Stimulated activated CD4-positive, alpha-beta T cell treated with anti-CD3 and anti-CD28 coated beads, Interleukin-1b, Interleukin-23, amount 100 ng/mL, for 48 hours (primary cell): ENCODE measurements around the gene C3orf62.

Experiments
- DNase-seq: peaks from one replicate; pipeline ENCODE4 v3.0.0-alpha.2; 2020

C3orf62 gene

DNA sequence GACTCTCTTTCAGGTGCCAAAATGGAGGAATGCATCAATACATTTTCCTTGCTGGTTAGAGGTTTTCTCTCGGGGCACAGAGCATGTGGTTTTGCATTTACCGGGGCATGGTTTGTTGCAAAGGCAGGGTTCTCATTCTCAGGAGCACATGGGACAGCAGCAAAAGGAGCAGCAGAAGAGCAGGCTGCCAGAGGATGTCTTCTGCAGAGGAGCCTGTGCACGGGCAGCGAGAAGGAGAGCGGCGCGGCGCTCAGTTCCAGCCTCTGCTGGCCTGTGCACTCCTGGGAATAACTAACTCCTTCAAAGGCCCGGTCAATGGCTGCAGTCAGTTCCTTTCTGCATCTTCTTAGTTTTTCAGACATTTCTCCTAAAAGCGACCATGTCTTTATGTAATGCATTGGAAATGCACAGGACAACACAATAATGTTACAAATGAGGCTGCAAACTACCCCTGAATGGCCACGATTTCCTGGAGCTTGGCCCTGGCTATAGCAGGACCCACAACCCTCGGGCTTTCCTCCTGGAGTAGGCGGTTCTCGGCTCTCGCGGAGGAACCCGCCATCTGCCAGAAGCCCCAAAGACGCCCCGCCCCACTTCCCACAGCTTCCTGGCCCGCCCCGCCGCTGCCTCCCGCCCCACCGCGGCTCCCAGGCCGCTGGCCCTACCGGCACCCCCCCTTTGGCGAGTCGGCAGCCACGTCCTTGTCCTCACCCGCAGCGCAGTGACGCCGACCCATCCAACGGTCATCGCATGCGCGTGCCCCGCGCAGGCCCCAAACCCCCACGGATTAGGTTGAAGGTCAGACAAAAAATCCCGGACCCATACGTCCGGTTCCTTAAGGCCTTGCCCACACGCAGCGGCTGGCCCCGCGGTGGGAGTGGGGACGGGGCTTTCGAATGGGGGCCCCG lies at the start of gene C3orf62:
Gene C3orf62, minus strand, starts transcription at position 758 of the 908 bp plus-strand sequence. Its CDS starts 360 bp downstream, at position 398.
- peak; percentile 78 for DNase-seq

DNA sequence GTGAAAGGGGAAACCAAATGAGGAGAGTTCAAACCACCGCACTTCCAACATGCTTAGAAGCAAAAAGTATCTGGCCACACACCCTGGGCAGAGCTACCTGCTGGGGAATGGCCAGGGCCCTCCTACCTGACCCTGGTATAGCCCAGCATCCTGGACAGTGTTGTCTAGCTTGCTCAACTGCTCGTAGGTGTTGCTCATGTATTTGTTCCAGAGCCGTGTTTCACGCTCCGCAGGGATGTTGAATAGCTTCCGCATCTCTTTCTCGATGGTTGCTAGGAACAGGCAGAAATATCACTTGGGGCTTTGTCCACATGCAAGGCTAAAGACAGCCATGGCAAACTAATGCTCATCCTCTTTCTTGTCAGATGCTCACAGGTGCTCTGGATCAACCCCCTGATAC lies 47.7 kb upstream of the C3orf62 start:
- no peak for DNase-seq

DNA sequence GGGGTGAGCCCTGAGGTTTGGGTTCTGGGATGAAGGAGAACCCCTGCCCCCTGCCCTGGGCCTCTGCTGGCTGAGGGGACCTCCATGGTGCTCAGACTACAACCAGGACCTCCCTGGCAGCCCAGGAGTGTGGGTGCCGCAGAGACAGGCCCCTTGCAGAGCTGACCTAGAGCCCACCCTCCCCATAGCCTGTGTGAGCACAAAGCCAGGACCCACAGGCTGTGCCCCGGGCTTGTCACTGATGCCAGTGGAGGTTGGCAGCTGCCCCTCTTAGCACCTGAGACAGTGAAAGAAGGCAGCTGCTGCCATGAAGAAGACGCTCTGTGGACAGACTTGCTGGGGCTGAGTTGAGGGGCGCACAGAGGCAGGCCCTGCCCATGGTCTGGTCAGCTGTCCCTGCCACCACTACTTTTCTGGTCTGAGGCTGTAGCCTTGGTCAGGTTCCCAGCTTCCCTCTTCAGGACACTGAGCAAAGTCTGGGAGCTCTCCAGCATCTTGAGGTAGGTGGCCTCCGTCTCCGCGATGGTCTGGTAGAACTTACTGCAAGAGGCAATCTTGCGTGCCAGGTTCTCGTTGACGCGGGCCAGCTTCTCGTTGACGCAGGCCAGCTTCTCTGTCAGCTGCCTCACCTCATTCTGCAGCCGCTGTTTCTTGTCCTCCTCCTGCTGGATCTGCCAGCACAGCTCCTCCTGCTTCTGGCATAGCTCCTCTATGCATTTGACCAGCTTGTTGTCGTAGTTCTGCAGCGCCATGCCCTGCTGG lies 39.8 kb upstream of the C3orf62 start:
- no peak for DNase-seq

DNA sequence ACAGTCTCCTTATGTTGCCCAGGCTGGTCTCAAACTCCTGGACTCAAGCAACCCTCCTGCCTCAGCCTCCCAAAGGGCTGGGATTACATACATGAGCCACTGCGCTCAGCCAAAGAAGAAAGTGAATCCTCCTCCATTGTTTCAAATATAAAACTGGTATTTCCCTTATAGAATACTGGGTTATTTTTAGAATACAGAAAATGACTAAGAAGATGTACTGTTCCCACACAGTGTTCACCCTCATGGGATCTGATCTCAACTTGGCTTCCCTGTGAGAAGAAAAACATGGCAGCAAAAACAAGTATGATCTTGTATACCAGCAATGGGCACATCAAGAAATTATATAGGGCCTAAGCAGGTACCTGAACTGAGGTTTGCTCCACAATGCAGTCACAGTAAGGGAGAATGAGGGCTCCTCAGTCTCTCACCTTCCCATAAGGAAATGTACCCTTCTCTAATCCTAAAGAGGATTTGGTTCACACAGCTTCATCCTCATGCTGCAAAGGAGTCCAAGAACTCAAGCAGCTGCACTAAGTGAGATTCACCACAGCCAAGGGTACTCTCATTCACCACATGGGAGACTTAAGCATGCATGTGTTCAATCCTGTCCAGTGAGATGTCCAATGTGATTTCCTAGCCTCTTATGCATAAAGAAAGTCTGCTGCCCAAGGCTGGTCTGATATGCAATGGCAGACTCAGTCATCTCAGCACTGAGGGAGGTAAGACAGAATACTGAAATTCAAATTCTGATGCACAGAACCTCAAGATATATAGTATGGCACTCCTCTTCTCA lies 37.1 kb upstream of the C3orf62 start:
- DNase-seq = no peak

DNA sequence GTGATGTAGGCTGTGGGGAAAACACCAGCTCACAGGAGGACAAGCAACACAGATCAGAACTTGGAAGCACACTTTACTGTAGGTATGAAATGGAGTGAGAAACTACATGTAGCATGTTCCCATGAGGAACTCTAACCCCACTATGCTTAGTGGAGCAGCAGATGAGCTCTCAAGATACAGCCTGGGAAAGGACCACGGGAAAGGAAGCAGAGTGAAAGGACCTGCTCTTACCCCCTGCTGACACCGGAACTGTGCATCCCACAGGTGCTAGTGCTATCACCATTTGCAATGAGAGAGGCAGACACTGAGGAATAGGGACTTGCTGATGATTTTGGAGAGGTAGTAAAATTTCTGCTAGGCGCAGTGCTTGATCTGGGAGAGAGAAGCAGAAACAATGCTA lies 34.3 kb upstream of the C3orf62 start:
- no peak for DNase-seq

DNA sequence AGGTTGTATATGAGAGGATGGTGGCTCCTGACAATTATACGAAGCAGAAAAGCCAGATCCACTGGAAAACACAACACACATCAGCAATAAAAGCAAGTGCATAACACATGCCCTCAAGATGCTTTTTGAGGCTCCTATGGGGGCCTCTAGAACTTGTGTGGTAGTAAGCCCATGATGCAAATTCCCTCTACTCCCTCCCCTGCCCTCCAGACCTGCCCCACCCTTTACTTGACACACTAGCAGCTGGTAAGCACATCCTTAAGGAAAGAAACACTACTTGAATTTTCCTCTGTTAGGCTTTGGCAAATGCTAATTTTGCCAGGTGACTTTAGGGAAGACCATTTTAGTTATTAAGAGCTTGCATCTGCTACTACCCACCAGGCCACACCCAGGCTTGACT lies 33.6 kb upstream of the C3orf62 start:
- no peak for DNase-seq

DNA sequence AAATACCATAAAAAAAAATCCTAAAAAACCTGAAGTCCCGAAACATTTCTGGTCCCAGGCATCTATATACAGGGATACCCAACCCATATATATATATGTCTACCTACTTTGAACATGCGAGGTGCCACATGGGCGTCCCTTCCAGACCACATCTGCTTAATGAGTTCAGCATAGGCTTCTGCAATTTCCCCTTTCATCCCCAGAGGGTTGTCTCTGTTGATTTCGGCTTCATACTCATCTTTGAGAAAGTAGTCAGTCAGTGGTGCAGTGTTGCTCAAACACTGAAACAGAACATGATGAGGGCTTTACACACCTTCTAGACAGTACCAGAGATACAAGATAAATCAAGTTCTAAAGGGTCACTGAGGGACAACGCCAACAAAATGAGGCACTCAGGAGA lies 28.6 kb upstream of the C3orf62 start:
- no peak for DNase-seq

DNA sequence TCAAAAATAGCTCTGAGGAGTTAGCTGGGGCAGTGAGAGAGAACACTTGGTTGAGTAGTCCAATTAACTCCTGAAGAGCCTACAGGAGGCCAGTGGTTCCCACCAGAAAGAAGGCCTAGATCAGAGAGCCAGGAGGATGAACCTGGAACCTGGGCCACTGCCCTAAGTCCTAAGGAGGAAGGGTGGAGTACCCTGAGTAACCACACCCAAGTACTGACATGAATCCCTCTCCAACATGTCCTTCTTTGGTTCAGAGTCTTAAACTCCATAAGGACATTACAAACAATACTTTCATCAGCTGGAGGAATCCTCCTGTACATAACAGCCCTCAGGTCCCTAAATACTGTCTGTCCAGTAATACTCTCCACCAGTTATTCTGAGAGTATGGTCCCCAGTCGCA lies 25.6 kb upstream of the C3orf62 start:
- DNase-seq = no peak

DNA sequence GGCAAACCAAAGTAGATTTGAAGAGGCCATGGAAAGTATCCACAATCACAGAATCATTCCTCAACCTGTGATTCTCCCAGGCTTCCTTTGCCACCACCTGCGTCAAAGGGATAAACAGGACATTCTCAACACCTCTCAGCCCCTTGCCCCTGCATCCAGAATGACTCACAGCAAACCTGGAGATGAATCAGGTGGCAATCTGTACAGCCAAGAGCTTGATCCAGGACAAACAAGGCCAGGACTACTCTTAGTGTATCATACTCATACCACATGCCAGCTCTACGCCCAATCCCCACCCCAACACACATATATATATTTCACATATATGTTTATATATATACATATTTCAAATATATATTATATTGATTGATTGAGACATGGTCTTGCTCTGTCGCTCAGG lies 23.6 kb upstream of the C3orf62 start:
- no peak for DNase-seq

DNA sequence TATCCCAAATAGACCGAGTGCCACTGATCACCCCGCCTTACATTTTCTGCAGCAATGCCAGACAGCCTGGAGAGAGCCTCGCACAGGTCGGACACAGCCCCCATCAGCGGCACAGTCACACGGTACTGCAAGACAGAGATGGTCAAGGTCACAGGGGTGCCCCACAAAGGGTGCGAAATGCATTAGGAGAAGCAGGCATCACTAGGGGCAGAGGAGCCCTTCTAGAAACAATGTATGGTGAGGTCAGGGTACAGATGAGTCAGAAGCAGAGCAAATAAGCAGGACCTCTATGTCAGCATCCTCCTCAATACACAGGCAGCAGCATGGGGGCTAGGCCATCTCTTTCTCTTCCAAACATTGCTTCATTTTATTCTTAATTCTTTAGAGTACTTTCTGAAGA lies 21.5 kb upstream of the C3orf62 start:
- no peak for DNase-seq

DNA sequence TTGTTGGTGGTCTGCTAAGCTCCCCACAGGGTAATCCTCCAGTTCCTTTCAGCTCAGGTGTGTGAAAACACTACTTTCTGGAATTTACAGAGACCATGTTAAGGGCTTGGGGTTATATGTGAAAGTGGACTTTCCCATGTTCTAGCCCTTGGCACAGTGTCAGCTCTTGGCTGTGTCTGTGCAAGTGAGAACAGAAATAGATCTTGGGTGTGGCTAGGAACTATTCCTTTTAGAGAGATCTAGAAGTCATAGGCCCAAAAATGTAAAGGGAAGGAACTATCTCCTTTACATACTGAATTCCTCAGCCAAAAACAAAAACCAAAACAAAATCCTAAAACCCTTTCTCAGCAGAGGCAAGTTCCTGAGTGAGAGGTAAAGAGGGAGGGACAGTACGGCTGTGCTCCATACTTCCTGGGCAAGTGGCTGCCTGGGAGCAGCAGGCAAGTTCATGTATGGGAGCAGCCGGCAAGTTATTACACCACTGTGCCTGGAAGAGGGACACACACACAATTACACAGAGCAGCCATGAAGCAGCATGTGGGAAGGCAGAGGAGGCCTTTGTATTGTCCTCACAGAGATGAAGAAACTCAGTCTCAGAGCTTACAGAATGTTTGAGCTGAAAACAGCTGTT lies 19.9 kb upstream of the C3orf62 start:
- no peak for DNase-seq

DNA sequence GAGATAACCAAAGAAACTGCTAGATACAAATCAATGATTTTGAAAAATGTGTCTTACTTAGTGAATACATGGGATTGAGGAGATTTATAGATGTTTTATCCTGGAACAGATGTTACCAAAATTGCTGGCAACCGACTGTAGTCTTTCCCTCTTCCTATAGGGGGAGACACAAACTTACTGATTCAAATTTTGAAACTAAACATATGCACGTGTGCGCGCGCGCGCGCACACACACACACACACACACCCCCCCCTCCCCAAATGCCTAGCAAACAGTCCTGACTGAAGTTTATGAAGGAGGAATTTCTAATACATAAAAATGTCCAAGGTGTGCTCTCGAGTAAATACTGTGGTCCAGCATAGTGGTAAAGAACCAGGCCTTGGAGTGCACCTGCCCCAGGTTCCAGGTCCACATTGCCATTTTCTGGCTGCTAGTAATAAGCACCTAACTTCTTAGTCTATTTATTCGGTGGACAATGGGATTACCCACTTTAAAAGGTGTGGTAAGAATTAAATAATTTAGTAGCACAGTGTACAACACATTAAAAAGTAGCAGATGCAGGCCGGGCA lies 18.5 kb upstream of the C3orf62 start:
- DNase-seq = peak; percentile 17

DNA sequence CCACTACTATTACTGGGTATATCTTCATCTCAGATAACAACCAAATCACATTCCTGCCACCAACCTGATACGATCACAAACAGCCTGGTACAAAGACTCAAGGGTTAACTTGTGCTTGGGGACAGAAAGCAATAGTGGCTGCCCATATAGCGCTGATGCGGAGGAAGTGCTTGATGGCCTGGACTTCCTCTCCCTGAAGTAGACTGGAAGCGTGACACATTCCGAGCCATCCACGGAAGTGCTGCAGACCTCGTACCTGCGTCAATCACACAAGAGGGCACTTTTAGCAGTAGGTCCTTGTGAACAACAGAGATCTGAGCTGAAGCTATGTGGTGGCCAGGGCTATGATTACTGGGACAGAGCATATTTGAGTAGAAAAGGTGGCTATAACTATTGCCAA lies 17.3 kb upstream of the C3orf62 start:
- DNase-seq = no peak

DNA sequence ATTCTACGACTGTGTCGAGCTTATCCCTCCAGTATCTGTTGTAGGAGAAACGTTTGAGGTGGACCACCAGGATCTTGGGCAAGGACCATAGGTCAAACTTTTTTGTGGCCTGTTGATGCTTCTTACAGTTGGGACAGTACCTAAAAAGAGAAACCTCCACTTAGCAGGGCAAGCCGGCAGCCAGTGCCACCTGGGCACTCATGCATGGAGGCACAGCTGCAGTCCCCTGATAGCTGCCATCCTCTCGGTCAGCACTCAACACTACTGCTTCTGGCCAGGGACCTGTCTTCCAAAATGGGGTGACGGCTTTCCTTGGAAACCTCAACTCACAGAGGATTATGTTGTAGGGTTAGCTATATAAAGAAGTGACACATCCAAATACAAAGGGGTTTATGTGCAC lies 7.0 kb upstream of the C3orf62 start:
- no peak for DNase-seq

DNA sequence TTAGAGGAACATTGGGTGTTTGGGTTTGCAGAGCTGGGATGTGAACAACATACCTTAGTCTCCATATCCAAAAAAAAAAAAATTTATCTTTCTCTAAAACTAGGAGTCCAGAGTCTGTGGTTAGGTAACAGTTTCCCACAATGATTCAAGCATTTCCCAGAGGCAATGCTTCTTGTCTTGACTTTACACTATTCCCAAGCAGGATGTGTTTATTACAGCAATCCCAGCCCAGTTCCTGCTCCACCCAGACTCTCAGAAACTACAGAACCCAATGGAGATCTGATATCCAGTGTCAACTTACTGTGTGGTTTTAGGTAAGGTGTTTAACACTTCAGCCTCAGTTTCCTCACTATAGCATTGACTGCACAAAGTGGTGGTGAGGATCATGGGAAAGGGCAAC lies 2.3 kb upstream of the C3orf62 start:
- DNase-seq = no peak

DNA sequence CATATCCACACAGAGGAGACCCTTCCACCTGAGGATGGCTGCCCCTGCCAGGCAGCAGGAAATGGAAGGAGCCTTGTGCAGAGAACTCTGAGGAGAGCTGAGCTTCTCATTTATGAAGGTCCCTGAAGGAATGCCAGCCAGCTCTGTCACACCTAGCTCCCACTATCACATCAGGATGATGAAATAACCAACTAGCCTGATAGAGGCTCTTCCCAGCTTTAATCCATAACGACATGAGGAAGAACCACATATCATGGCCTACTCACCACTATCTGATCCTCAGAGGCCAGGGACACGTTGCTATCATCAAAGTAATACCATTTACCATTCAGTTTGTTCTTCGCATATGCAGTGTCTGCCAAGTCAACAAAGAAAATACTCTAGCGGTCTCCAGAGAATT lies 1.5 kb upstream of the C3orf62 start:
- DNase-seq = no peak

DNA sequence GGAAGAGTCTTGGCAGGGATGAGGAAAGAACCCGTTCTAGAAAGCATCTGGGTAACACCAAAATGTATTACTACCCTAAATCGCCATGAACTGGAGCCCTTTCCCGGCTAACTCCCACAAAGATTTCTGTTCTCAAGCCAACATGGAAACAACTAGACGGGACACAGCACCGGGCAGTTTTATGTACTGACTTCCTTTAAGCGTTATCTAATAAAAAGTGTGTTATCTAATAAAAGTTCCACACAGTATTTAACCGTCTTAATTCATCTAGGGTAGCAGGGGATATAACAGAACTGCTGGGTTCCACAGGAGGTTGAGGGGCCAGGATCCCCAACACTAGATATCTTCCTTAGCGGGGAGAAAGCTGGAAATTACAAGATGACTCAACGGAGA lies 347 bp upstream of the C3orf62 start:
- no peak for DNase-seq

DNA sequence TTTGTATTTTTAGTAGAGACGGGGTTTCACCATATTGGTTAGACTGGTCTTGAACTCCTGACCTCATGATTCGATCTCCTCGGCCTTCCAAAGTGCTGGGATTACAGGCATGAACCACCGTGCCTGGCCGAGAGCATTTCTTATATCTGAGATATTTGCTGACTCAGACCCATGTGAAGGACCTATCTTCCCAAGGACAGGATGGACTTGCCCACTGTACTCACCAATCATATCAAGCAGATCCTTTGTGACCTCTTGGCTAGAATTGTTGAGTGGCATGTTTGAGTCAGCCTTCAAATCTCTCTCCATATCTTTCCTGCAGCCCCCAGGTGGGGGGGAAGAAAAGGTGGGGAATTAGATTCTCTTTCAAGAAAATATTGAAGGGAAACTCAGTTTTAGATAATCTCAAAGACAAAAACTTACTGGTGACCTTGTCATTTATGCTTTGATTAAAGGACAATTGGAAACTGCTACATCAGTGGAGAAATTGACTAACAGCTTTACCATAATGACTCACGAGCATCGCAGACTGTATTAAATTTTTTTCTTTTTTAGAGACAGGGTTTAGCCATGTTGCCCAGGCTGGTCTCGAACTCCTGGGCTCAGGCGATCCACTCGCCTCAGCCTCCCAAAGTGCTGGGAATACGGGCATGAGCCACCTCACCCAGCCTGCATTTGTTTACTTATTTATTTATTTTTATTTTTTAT lies 3.1 kb downstream of the C3orf62 start:
- DNase-seq = no peak

DNA sequence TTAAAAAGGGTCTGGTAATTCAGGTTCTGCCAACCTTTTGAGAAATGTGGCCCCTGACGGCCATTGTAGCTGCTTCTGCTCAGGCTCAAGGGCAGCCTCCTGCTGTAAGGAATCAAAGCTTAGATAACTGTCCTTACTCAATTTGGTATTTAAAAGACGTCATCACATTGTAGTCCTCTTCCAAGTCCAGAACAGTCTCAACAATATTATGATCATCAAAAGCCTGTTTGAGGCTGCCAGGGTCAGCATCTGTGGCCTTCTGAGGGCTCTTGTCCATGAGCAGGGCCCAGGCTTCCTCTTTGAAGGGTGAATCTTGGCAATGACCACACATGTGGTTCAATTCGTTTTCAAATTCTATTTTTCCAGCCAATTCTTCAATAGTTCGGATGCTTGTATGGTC lies 6.0 kb downstream of the C3orf62 start:
- DNase-seq = no peak

DNA sequence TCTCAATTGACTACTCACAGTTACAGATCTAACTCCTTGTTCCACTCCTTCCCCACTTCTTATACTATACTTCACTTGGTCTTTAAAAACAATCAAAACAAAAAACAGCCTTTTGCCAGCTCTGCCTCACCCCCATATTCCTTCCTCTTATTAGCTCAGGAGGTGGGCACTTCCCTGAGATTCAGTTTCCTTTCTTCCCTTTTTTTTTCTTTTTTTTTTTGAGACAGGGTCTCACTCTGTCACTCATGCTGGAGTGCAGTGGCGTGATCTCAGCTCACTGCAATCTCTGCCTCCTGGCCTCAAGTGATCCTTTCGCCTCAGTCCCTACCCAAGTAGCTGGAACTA lies 6.9 kb downstream of the C3orf62 start:
- DNase-seq = no peak

DNA sequence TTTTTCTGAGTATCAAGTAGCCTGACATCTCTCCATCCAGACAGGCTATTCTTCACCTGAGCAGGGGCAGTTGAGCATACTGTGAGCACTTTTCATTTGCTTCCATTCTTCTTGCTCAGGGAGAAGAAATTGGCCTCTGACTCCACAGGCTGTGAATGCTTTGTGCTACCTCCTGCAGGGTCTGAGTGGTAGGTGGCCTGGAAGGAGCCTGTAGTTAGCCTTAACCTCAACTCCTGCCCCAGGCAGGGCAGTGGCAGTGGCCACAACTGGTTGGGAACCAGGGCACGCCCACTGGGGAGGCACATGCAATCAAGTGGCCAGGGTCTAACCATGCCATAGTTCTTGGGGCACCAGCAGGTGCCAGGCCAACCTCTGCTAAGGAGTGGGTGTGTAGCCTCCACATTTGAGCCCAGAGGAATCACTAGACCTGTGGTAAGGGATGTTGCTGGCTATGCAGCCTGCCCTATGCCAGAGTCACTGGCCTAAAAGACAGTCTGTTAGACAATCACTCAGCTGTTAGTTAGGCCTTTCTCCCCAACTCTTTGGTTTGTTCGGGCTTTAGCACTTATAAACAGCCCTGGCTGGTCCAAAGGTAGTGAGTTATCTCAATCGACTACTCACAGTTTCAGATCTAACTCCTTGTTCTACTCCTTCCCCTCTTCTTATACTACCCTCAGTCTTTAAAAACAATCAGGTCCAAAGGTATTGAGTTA lies 7.4 kb downstream of the C3orf62 start:
- DNase-seq = no peak
